ENCODE data around the gene NRIP1. TPM values are rescaled to one million over a fixed set of nuclear protein-coding genes. Genes with fewer than 3 reads are reported as not detected.
A peak's percentile ranks its signal among the peaks of the same experiment; 100 is the strongest.

Gene NRIP1
- 12.0 and 13.2 TPM in 2 replicates for total RNA-seq (2014; rRNA removed; shearing (Covaris generic))

- DNase-seq (ENCODE audit: low read depth) = peak; percentile 89
These were observed at the start of gene NRIP1 for GRCh38 chr21:15064576-15065391. NRIP1 (minus strand) TSS chr21:15065000; CDS start chr21:14968192, 96,808 bp downstream.

GRCh38 chr21:15112858-15113257, 48.1 kb upstream of the NRIP1 start:
- no peak for DNase-seq (ENCODE audit: low read depth)

GRCh38 chr21:15108801-15109200, 44.0 kb upstream of the NRIP1 start:
- no peak for DNase-seq (ENCODE audit: low read depth)

- no peak for DNase-seq (ENCODE audit: low read depth)
These were observed 39.7 kb upstream of the NRIP1 start for GRCh38 chr21:15104470-15104869.

- DNase-seq (ENCODE audit: low read depth) = no peak
These were observed 34.1 kb upstream of the NRIP1 start for GRCh38 chr21:15098908-15099307.

- DNase-seq (ENCODE audit: low read depth) = no peak
These were observed 33.4 kb upstream of the NRIP1 start for GRCh38 chr21:15098181-15098580.

- DNase-seq (ENCODE audit: low read depth) = no peak
These were observed 32.8 kb upstream of the NRIP1 start for GRCh38 chr21:15097580-15097979.

GRCh38 chr21:15096146-15096545, 31.3 kb upstream of the NRIP1 start:
- DNase-seq (ENCODE audit: low read depth) = no peak

- no peak for DNase-seq (ENCODE audit: low read depth)
These were observed 30.5 kb upstream of the NRIP1 start for GRCh38 chr21:15095326-15095725.

GRCh38 chr21:15094706-15095105, 29.9 kb upstream of the NRIP1 start:
- DNase-seq (ENCODE audit: low read depth) = no peak

- no peak for DNase-seq (ENCODE audit: low read depth)
These were observed 28.4 kb upstream of the NRIP1 start for GRCh38 chr21:15093216-15093615.

GRCh38 chr21:15092745-15093144, 27.9 kb upstream of the NRIP1 start:
- DNase-seq (ENCODE audit: low read depth) = no peak

- no peak for DNase-seq (ENCODE audit: low read depth)
These were observed 25.6 kb upstream of the NRIP1 start for GRCh38 chr21:15090390-15090789.

GRCh38 chr21:15088488-15088887, 23.7 kb upstream of the NRIP1 start:
- DNase-seq (ENCODE audit: low read depth) = no peak

- no peak for DNase-seq (ENCODE audit: low read depth)
These were observed 19.9 kb upstream of the NRIP1 start for GRCh38 chr21:15084668-15085067.

- no peak for DNase-seq (ENCODE audit: low read depth)
These were observed 15.7 kb upstream of the NRIP1 start for GRCh38 chr21:15080526-15080925.

GRCh38 chr21:15079269-15079668, 14.5 kb upstream of the NRIP1 start:
- DNase-seq (ENCODE audit: low read depth) = no peak

- DNase-seq (ENCODE audit: low read depth) = no peak
These were observed 13.4 kb upstream of the NRIP1 start for GRCh38 chr21:15078180-15078579.

GRCh38 chr21:15077529-15078145, 12.8 kb upstream of the NRIP1 start:
- DNase-seq (ENCODE audit: low read depth) = no peak

GRCh38 chr21:15076730-15077129, 11.9 kb upstream of the NRIP1 start:
- no peak for DNase-seq (ENCODE audit: low read depth)

GRCh38 chr21:15071009-15071408, 6.2 kb upstream of the NRIP1 start:
- DNase-seq (ENCODE audit: low read depth) = no peak

- DNase-seq (ENCODE audit: low read depth) = no peak
These were observed 1.3 kb upstream of the NRIP1 start for GRCh38 chr21:15066123-15066575.

All from RPMI7951 (cell line).